ENCODE results near the gene LHX1.

The LHX1 gene

GRCh38 chr17:36975922-36976515 lies 38.7 kb downstream of the LHX1 start:
- no peak for DNase-seq

GRCh38 chr17:36977066-36977465 lies 39.8 kb downstream of the LHX1 start:
- DNase-seq, result no peak

- DNase-seq, result no peak
These were observed 40.3 kb downstream of the LHX1 start for GRCh38 chr17:36977568-36977967.

DNA sequence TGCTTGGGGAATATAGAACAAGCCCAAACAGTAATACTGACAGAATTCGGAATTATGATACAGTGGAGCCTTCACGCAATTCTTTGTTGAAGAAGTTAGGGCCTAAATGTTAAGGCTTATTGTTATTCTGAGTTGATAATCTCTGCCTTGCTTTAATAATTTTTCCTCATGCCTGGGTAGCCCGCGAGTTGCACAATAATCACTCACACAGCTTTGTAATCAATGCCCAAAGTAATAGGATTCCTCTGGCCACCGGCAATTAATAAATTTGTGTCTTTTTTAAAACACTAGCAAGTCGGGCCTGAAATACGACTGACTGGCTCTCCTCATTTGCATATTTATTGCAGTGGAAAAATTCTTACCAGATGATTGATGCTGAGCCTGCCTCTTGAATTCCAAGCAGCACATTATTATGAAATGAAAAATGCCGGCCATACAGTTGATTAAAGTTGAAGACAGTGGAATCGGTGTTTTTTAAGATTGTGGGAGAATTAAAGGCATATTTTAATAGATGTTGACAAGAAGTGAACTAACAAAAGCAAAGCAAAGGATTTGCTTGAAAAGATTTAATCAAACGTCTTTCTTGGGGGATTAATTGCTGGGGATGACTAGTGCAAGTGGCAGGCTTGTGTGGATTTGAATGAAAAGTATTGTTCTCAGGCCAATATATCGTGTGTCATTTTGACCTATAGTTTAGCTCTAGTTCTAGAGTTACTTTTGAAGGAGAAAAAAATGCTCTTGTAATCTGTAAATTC lies 41.7 kb downstream of the LHX1 start:
- no peak for DNase-seq

- no peak for DNase-seq
These were observed 42.3 kb downstream of the LHX1 start for GRCh38 chr17:36979565-36979941.

DNA sequence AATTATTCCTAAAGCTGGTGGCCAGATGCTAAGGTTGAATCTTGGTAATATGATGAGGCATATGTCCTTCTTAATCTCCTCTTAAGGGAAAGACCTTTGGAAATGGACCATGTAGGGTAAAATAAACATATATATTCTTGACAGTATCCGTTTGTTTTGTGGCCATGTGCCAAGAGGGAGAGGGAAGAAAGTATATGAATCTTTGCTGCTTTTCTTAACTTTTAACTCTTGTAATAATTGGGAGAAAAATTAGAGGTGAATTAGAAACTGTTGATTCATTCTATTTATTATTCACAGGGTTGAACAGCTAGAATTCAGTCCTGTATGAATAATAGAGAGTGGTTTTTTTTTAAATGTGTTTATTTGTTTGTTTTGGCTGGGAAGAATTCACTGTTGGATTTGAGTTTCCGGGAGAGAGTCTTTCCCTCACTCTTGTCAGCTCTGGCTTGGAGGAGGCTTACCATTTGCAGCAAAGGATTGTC lies 43.0 kb downstream of the LHX1 start:
- DNase-seq, result no peak

DNA sequence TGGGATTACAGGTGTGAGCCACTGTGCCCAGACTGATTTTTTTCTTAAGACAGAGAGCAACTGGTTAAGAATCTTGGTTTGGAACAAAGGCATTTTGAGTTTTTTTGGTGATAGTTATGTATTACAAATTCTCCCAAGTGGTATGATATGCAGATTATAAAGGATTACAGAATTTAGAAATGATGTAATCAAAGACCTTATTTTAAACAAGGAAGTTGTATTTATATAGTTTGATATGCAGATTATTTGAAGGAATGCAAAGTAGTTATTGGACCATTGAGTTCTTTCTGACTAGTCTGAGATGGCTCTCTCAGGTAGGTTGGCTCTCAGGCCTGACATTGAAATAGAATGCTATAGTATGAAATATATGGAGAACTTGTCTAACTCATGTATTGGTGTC lies 46.3 kb downstream of the LHX1 start:
- DNase-seq, result no peak

- no peak for DNase-seq
These were observed 51.9 kb downstream of the LHX1 start for GRCh38 chr17:36989173-36989572.

- no peak for DNase-seq
These were observed 55.4 kb downstream of the LHX1 start for GRCh38 chr17:36992701-36993100.

DNA sequence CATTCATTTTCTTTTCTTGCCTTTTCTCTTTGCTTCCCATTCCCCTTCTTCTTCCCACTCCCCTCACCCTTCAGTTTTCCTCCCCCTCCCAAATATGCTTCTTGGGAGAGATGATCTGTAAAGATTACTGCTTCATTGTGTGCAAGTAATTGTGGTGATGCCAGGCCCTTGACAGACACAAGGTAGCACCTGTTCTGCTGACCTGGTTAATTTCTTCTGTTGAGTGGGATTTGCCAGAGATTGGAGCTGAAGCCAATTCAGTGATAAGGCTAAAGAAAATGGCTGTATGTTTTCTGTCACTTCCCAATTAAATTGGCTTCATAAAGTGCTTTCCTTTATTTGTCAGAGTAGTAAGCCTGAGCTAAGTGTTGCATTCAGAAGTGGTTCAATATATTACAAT lies 56.0 kb downstream of the LHX1 start:
- DNase-seq, result no peak

Measured in CD4-positive, alpha-beta T cell treated with Interferon gamma for 1 hour (primary cell).